ENCODE measurements around the gene TUBB4A.
A peak's percentile ranks its signal among the peaks of the same experiment; 100 is the strongest.
"Not testable (repeated sequence)": the region's sequence is repeated elsewhere in the genome, so short reads cannot be mapped to it uniquely, and the experiment has no call there.

The TUBB4A gene

DNA sequence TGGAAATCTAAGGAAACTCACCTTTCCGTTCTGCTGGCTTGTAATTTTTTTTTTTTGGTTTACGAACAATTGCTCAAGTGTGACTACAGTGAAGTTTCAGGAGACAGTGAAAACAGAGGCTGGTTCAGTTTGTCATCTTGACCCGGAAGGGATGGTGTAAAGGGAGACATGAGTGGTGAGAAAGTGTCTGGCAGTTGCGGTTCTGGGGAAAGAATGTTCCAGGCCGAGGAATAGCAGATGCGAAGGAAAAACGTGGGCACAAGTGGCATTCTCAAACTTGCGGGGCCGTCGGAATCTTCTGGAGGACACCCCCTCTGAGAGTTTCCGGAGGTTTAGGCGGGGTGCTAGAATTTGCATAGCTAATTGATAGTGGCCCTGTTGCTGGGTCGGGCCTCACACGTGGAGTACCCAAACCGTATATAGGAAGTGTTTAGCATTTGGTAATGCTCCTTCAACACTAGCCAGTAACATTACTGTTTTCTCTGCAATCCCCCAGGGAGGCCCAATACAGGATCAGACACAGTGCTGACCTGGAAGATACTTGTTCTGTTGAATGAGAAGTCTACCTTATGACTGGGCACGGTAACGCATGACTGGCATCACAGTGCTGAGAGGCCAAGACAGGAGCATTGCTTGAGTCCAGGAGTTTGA lies 25.9 kb upstream of the TUBB4A start:
- DNase-seq (ENCODE audit: extremely low read depth in 1 of 2, low read depth in 1 of 2) = no peak

DNA sequence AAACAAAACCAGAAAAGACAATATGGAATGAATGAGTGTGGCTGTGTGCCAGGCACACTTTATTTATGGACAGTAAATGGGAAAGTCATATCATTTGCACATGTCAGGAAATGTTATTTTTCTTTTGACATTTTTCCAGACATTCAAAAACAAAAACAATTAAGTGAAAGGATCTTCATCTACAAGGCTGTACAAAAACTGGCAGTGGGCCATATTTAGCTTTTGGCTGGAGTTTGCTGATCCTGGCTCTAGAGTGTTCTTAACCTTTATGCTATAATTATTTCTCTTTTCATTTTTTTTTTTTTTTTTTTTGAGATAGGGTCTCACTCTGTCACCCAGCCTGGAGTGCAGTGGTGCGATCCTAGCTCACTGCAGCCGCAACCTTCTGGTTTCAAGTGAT lies 22.2 kb upstream of the TUBB4A start:
- no peak for DNase-seq (ENCODE audit: extremely low read depth in 1 of 2, low read depth in 1 of 2)

DNA sequence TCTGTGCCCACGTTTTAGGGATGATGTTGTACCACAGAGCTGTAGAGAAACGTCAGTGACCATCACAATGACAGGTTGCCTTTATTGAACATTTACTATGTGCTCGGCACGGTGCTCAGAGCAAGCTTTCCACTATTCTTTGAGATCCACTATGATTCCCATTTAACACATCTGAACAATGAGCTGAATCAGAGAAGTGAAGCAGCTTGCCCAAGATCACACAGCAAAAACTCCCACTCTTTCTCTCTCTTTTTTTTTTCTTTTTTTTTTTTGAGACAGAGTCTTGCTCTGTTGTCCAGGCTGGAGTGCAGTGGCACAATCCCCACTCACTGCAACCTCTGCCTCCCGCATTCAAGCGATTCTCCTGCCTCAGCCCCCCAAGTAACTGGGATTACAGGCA lies 20.6 kb upstream of the TUBB4A start:
- DNase-seq (ENCODE audit: extremely low read depth in 1 of 2, low read depth in 1 of 2) = no peak

DNA sequence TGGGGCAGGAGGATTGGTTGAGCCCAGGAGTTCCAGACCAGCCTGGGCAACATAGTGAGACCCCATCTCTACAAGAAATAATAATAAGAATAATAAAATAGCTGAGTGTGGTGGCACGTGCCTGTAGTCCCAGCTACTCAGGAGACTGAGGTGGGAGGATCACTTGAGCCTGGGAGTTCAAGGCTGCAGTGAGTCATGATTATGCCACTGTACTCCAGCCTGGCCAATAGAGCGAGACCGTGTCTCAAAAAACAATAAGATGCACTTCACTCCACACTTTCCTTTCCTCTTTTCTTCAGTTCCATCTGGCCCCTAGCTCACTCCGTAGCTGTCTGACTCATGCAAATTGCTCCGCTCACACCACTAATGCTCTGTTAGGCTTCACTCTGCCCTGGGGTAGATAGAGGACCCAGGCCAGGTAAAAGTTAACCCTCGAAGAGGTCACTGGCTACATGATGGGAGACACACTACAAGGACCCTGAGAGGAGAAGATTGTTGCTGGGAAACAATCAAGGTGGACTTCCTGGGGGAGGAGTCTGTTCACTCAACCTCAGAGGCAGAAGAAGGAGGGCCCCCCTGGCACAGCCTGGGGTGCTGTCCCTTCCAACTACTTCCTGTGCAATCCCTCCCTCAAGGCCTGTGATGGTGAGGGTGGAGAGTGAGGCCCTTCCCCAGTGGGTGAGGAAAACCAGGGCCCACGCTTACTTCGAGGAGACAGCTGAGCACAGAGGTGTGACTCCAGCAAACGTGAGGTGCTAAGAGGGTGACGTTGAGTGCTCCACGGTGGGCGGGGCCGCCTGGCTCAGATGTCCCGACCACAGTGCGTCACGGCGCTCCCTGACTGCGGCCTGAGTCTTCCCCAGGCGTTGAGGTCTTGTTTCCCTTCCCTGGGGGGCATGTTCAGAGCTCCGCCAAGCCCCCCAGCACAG lies 19.9 kb upstream of the TUBB4A start:
- peak; percentile 49 to 60 for DNase-seq (ENCODE audit: extremely low read depth in 1 of 2, low read depth in 1 of 2)

DNA sequence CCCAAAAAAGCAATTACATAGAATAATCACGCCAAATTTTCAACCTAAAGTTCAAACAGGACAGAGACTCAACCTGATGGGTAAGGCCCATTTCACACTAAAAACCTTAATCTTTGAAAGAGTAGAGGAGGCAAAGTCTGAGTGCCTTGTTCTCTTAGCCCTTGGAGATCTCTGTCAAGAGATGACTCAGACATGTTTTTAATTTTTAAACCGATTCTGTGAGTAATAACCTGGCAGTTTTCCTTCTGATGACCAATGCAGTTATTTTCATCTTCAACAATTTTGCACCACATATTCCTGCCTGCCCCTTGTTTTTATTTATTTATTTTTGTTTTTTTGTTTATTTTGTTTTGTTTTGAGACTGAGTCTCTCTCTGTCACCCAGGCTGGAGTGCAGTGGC lies 17.2 kb upstream of the TUBB4A start:
- DNase-seq (ENCODE audit: extremely low read depth in 1 of 2, low read depth in 1 of 2) = no peak

DNA sequence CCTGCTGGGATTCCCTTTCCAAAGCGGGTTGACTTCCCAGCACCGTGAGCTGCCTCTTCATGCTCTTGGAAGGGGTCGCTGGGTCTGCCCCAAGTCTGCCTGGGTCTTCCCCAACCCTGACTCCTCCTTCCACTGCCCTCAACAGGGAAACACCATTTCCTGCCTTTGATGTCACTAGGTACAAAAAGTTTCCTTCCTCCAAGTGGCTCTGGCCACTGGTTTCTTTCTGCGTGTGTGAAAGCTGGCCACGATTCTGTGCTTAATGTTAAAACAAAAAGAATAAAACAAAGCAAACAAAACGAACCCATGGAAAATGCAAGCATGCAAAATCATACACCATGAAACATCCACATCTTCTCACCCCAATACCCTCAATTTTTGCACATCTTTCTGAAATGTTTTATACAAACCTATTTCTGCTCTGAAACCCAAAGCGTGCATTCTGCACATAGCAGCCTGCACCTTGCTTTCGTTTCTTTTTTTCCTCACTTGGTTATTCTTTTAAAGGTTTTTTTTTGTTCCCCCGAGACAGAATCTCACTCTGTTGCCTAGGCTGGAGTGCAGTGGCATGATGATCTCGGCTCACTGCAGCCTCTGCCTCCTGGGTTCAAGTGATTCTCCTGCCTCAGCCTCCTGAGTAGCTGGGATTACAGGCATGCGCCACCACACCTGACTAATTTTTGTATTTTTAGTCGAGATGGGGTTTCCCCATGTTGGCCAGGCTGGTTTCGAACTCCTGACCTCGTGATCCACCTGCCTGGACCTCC lies 16.2 kb upstream of the TUBB4A start:
- DNase-seq (ENCODE audit: extremely low read depth in 1 of 2, low read depth in 1 of 2) = no peak

DNA sequence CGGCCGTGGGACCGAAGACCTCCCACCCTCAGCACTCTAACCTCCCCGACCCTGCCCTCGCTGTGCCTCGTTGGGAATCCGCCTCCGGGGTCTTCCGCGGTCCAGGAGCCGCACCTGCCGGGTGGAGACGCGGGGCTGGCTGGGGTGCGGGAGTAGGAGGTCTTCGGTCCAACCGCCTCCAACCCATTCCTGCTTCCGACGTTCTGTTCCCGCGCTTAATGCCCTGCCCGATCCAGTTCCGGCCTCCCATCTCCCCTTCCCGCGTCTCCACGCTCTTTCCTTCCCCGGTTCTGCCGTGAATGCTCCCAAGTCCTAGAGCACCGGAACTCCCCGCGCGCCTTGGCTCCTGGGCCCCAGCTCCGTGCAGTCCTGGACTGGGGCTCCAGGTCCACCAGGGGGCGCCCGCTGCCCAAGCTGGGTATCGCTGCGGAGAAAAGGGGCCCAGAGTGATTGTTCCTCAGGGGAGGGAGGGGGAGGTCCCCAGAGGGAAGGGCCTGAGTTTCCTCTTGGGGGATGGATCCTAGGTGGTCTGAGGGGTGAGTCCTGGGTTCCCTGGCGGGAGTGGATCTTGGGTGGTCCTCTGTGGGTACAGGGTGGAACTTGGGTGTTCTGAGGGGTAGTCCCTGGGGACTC lies 14.7 kb upstream of the TUBB4A start:
- peak; percentile 77 to 94 for DNase-seq (ENCODE audit: extremely low read depth in 1 of 2, low read depth in 1 of 2)

DNA sequence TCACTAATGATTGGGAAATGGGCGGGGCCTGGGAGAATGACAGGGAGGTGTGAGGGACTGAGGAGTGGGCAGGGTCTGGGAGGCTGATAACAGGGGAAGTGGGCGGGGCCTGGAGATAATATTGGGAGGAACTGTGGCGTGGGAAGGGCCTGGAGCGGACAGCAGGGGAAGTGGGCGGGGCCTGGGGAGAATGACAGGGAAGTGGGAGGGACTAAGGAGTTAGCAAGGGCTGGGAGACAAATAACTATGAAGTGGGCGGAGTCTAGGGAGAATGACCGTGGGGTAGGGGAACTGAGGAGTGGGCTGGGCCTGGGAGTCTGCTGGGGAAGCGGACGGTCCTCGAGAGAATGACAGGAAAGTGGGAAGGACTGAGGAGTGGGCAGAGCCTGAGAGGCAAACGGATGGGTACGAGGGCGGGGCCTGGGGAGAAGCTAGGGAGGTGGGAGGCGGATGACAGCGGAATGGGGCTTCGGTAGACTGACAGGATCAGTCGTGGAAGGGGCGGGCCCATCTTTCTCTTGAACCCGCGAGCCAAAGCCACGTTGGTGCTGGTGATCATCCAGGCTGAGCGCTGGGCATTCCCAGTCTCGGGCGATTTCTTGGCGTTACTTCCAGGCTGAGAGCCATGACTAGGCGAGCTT lies 14.0 kb upstream of the TUBB4A start:
- DNase-seq (ENCODE audit: extremely low read depth in 1 of 2, low read depth in 1 of 2) = peak in 1 of 2 donors; percentile 48

DNA sequence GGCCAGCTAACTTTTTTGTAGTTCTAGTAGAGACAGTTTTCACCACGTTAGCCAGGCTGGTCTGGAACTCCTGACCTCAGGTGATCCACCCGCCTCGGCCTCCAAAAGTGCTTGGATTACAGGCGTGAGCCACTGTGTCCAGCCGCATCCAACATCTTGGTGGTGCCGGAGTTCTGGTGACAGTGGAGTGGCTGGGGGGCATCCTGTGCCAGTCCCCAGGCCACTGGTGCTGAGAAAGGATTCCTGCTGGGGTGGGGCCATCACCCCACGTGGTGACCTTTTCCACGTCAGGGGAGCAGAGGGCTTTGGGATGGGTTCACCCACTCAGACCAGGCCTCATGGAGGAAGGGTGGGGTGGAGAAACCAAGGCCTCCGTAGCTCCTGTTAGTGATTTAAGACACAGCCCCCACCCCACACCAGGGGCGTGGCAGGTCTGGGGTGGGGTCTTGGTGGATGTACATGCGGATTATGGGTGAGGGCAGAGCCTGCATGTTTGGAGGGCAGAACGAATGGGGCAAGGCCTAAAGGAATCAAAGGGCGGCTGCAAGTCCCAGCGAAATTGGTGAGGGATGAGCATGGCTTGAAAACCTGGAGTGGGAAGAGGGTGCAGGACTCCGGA lies 12.9 kb upstream of the TUBB4A start:
- no peak for DNase-seq (ENCODE audit: extremely low read depth in 1 of 2, low read depth in 1 of 2)

DNA sequence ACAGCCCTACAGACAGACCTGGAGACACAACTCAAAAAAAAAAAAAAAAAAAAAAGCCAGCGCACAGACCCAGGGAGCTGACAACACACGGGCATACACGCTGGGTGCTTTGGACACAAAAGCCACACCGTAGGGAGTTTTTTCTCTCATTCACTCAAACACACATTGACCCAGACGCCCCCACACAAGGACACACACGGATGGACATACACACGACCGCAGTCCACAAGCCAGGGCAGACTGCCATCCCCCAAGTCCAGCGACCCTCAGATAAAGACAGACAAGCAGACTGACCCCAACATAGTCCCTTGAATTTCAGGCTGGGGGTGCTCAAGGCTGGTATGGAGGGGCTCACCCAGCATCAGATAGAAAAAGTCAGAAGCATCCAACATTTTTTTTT lies 12.0 kb upstream of the TUBB4A start:
- DNase-seq (ENCODE audit: extremely low read depth in 1 of 2, low read depth in 1 of 2) = no peak

DNA sequence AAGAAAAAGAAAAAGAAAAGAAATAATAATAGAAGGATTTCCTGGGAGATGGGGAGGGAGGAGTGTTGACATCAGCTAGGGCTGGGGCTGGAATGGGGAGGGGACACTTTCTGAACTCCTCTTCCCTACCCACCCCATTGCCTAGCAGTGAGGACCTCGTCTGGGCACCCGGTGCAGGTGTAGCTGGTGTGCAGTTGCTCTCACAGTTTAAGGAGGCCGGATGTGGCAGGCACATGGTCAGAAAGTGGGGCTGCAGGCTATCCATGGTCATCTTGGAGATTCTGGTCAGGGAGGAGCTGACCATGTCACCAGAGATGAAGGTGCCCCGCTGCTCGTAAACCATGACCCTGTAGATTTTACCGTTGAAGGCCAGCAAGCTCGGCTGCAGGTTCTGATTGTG lies 8.5 kb upstream of the TUBB4A start:
- no peak for DNase-seq (ENCODE audit: extremely low read depth in 1 of 2, low read depth in 1 of 2)

DNA sequence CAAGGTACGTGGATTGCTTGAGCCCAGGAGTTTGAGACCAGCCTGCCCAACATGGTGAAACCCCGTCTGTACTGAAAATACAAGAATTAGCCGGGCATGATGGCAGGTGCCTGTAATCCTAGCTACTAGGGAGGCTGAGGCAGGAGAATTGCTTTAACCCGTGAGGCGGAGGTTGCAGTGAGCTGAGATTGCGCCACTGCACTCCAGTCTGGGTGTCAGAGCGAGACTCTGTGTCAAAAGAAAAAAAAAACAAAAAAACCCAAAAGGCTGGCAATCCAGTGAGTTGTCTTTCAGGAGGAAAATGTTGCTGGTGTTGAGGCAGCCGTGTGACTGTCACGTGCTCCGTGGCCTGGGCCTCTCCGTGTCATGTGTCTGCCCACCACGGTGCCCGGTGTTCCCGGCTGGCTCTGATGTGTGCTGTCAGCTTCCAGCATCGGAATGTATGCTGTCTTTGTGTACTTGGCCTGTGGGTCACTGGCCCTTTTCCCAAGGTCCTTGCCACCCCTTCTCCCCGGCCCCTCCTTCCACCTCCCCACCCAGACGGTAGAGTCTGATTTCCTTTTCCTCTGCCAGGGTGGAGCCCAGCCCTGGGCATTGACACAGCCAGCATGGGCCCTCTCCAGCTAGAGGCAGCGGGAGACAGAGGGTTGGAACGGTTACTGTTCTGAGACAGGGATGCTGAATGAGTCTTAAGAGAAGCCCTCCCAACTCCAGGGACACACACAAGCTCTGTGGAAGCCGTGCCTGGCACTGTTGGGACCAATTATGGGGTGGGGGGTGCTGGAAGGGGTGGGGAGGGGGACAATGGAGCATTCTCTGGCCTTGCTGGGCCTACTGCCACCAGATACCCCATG lies 7.2 kb upstream of the TUBB4A start:
- DNase-seq (ENCODE audit: extremely low read depth in 1 of 2, low read depth in 1 of 2) = no peak

DNA sequence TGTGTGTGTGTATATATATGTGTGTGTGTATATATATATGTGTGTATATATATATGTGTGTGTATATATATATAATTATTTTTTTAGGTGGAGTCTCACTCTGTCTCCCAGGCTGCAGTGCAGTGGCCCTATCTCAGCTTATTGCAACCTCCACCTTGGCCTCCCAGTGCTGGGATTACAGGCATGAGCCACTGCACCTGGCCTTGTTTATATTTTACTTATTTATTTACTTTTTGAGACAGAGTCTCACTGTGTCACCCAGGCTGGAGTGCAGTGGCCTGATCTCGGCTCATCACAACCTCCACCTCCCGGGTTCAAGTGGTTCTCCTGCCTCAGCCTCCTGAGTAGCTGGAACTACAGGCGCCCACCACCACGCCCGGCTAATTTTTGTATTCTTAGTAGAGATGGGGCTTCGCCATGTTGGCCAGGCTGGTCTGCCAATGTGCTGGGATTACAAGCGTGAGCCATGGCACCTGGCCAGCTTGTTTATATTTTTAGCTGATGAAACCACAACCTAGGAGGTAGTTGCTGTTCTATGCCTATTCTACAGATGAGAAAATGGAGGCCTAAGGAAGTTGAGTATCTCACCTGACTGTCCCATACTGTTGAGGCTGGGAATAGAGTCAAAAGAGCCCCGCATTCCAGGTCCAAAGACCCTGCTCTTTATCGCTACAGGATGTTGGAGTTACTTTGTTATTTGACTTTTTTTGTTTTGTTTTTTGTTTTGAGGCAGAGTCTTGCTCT lies 6.1 kb upstream of the TUBB4A start:
- DNase-seq (ENCODE audit: extremely low read depth in 1 of 2, low read depth in 1 of 2) = not testable (repeated sequence)

DNA sequence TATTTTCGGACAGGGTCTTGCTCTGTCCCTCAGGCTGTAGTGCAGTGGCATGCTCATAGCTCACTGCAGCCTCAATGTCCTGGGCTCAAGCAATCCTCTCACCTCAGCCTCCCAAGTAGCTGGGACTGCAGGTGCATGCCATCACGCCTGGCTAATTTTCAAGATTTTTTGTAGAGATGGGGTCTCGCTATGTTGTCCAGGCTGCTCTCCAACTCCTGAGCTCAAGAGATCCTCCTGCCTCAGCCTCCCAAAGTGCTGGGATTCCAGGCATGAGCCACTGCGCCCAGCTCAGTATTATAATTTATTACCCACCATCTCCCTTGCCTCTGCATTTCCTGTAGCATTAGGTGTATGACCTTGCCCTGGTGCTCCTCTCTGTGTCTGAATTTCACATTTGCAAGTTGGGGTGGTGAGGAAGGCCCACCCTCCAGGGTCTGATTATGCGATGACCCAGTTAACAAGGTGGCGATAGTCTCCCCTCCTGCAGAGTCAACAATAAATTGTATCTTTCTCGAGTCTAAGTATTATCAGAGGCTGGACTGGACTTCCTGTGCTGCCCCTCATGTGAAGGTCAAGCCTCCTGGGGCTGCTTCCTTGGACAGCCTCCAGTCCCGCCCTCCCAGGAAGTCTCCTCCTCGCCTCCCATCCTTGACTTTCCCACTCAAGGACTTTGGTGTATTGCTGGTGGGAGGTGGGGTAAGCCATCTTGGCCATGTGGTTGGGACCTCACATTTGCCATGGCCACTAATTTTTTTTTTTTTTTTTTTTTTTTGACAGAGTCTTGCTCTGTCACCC lies 1.5 kb upstream of the TUBB4A start:
- DNase-seq (ENCODE audit: extremely low read depth in 1 of 2, low read depth in 1 of 2) = no peak

DNA sequence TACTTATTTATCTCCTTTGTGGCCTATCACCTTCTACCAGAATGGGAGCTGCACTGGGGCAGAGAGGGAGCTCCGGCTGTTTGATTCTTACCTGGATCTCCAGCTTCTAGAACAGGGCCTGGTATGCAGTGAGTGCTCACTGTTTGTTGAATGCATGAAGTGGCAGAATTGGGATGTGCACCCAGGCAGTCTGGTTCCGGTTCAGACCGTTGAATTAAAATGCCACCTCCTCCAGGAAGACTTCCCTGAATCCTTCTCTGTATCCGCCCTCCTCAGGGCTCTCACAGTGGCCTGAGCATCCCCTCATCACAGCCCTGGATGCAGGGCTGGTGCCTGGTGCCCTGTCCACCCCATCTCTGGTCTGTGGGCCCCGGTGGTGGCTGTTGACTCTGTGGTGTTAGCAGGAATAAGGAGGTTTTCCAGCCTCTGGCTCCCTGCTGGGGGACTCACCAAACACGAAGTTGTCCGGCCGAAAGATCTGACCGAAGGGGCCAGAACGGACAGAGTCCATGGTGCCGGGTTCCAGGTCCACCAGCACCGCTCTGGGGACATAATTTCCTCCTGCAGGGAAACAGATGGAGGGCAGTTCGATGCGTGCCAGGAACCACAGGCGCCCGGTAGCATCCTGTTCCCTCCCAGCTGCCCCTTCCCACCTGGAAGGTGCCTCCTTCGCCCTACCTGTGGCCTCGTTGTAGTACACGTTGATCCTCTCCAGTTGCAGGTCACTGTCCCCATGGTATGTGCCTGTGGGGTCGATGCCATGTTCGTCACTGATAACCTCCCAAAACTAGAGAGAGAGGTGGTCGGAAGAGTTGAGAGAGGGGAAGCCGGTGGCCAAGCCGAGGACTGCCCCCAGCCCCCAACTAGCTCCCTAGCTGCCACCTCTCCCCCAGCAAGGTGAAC lies 1.0 kb downstream of the TUBB4A start:
- DNase-seq (ENCODE audit: extremely low read depth in 1 of 2, low read depth in 1 of 2) = no peak

DNA sequence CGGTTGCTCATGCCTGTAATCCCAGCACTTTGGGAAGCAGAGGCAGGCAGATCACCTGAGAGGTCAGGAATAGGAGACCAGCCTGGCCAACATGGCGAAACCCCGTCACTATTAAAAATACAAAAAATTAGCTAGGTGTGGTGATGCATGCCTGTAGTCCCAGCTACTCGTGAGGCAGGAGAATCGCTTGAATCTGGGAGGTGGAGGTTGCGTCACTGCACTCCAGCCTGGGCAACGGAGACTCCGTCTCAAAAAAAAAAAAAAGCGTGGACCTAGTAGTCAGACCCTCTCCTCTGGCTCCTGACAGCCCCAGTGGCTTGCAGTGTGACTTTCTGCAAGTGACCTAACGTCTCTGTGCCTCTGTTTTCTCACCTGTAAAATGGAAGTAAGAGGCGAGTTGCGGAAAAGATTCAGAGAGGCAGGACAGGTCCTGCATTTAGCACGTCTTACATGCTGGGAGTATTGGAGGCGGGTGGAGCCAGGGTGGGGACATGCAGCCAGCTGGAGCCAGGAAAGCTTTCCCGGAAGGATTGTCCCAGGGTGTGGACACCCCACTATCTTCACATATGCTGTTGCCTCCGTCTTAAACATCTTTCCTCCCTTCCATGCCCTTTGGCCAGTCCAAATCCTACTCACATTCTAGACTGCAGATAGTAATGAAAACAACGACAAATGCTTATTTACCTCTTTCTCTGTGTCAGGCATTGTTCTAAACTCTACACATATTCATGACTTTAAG lies 2.9 kb downstream of the TUBB4A start:
- DNase-seq (ENCODE audit: extremely low read depth in 1 of 2, low read depth in 1 of 2) = no peak

Measured in activated CD8-positive, alpha-beta memory T cell treated with anti-CD3 and anti-CD28 coated beads for 1 hour (primary cell).